HFF-Myc (cell line): Measurements from ENCODE around the gene MRS2.
"Not testable (repeated sequence)": the region's sequence is repeated elsewhere in the genome, so short reads cannot be mapped to it uniquely, and the experiment has no call there.

ENCODE experiments used
- DNase-seq: peaks from one replicate; pipeline ENCODE4 v3.0.0-alpha.2; 2011; ENCODE audit warnings: low read depth; ENCODE audit errors: extremely low read depth
- H3K4me3 ChIP-seq: replicated peaks from 2 replicates; pipeline ENCODE4 v1.5.1; 2011; ENCODE audit warnings: low read depth, mild to moderate bottlenecking, control low read depth, low read length
- TF ChIP-seq, protein P1 (sequence below): IDR thresholded peaks from 2 replicates; pipeline ENCODE4 v1.5.1; 2012; ENCODE audit warnings: mild to moderate bottlenecking, low read depth, low read length, control low read depth; ENCODE audit errors: missing control alignments

Gene MRS2

DNA sequence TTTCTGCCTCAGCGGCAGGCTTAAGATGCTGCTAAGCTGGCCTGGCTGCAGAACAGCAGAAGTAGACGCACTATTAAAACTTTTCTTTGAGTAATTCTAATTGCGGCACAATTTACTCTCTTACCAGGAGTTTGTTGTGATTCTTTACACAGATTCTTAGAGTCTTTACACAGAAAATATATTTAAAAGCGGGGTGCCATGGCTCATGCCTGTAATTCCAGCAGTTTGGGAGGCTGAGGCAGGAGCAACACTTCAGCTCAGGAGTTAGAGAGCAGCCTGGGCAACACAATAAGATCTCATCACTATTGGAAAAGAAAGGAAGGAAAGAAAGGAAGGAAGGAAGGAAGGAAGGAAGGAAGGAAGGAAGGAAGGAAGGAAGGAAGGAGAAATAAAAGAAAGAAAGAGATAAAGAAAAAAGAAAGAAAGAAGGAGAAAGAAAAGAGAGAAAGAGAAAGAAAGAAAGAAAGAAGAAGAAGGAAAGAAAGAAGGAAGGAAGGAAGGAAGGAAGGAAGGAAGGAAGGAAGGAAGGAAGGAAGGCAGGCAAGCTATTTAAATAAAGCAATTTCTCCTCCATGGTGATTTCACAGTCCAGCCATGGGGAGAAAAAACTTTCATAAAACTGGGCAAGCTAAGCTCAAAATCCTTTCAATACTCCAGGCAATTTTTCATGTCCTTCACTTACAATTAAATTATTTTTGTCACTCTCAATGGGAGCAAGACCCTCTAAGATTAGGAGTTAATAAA is 21.1 kb upstream of the MRS2 start:
- TF ChIP-seq, protein P1, sequence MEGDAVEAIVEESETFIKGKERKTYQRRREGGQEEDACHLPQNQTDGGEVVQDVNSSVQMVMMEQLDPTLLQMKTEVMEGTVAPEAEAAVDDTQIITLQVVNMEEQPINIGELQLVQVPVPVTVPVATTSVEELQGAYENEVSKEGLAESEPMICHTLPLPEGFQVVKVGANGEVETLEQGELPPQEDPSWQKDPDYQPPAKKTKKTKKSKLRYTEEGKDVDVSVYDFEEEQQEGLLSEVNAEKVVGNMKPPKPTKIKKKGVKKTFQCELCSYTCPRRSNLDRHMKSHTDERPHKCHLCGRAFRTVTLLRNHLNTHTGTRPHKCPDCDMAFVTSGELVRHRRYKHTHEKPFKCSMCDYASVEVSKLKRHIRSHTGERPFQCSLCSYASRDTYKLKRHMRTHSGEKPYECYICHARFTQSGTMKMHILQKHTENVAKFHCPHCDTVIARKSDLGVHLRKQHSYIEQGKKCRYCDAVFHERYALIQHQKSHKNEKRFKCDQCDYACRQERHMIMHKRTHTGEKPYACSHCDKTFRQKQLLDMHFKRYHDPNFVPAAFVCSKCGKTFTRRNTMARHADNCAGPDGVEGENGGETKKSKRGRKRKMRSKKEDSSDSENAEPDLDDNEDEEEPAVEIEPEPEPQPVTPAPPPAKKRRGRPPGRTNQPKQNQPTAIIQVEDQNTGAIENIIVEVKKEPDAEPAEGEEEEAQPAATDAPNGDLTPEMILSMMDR, result no peak
- no peak for DNase-seq
- no peak overlapping the region for H3K4me3 ChIP-seq

DNA sequence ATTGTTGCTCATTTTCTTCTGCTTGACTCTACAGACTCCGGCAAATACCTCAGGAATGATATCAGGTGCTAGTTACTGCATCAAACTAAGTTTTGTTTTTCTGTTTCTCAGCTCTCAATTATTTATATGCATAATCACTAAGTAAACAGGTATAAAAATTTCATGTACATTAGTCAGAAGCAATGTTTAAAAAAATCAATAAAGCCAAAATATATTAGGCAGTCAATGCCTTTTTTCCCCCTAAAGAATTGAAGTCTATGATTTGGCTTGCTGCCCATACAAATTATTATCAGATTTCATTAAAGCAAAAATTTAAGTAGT is 20.6 kb upstream of the MRS2 start:
- H3K4me3 ChIP-seq, result no peak overlapping the region
- no peak for DNase-seq
- TF ChIP-seq, protein P1, result no peak

DNA sequence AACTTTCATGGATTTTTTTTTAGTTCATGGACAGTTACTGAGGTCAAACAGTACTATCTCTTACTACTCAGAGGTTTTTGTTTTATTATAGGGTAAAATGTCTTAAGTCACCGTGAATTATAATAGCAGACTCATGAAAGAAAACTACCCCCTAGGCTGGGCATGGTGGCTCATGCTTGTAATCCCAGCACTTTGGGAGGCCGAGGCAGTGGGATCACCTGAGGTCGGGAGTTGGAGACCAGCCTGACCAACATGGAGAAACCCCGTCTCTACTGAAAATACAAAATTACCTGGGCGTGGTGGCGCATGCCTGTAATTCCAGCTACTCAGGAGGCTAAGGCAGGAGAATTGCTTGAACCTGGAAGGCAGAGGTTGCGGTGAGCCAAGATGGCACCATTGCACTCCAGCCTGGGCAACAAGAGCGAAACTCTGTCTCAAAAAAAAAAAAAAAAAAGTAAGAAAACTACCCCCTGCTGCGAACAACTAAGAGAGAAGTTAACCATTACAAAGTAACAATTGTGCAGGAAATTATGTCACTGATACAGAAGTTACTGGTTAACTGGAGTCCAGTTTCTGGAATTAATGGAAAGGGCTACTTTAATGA is 19.7 kb upstream of the MRS2 start:
- not testable (repeated sequence) for DNase-seq, H3K4me3 ChIP-seq

DNA sequence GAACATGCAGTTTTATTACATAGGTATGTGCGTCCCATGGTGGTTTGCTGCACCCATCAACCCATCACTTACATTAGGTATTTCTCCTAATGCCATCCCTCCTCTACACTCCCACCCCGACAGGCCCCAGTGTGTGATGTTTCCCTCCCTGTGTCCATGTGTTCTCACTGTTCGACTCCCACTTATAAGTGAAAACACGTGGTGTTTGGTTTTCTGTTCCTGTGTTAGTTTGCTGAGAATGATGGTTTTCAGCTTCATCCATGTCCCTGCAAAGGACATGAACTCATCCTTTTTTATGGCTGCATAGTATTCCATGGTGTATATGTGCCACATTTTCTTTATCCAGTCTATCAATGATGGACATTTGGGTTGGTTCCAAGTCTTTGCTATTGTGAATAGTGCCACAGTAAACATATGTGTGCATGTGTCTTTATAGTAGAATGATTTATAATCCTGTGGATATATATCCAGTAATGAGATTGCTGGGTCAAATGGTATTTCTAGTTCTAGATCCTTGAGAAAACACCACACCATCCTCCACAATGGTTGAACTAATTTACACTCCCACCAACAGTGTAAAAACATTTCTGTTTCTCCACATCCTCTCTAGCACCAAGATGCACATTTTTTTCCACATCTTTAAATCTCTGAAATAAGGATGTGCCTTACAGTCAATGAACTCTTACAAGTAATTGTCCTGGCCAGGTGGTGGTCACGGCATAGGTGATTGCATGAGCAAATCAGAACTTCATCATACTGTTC is 18.2 kb upstream of the MRS2 start:
- H3K4me3 ChIP-seq, result not testable (repeated sequence)

DNA sequence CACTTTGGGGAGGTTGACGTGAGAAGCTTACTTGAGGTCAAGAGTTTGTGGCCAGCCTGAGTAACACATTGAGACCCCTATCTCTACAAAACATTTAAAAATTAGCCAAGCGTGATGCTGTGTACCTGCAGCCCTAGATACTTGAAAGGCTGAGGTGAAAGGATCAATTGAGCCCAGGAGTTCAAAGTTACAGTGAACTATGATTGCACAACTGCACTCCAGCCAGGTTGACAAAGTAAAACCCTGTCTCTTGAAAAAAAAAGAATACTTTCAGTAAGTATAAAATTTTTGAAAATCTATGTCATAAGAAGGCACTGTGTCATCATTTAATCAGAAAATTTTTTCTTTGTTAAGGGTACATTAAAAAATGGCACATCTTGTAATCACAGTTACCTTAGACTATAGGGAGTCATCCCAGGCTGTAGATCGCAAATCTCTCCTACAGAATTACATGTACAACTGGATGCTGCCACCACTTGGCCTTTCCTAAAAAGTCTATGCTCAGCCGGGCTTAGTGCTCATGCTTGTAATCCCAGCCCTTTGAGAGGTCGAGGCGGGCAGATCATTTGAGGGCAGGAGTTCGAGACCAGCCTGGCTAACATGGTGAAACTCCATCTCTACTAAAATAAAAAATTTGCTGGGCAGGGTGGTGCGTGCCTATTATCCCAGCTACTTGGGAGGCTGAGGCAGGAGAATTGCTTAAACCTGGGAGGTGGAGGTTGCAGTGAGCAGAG is 17.0 kb upstream of the MRS2 start:
- no peak for DNase-seq
- TF ChIP-seq, protein P1, result no peak
- no peak overlapping the region for H3K4me3 ChIP-seq

More for the DNA sequence above, 18.2 kb upstream of the MRS2 start:
- DNase-seq, result not testable (repeated sequence)

DNA sequence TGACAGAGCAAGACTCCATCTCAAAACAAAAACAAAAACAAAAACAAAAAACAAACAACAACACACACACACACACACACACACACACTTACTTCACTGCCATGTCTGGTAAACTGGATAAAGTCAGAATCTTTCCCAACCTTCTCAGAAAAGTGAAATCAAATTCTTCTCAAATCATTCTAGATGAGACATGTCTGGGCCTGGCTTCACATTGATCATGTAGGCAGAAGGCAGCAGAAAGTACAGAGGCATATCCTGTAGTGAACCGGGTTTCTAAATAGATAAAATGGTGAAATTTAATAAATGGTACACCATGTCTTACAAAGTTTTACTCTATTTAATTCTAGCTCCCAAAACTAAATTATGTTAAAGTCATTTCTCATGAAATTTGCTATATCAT is 14.9 kb upstream of the MRS2 start:
- no peak overlapping the region for H3K4me3 ChIP-seq
- TF ChIP-seq, protein P1, result no peak
- DNase-seq, result no peak

DNA sequence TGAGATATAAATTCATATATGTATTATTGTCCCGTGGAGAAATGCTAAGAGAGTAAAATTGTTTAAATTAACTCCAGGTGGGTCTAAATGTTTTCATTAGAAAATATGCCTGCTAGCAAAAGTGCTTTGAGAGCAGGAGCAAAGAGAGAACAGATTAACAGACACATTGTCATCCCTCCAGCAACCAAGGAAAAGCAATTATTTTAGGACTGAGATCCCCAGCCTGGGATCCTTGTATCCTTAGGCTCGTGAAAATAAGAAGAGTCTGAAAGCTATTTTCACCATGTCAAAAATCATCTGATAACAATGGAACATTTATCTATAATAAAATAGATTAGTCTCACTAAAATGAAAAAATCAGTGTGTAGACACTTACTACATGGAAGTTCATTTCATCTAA is 11.5 kb upstream of the MRS2 start:
- no peak for DNase-seq
- no peak overlapping the region for H3K4me3 ChIP-seq
- TF ChIP-seq, protein P1, result no peak
